ENCODE results near the gene CDT1.

CDT1 gene

DNA sequence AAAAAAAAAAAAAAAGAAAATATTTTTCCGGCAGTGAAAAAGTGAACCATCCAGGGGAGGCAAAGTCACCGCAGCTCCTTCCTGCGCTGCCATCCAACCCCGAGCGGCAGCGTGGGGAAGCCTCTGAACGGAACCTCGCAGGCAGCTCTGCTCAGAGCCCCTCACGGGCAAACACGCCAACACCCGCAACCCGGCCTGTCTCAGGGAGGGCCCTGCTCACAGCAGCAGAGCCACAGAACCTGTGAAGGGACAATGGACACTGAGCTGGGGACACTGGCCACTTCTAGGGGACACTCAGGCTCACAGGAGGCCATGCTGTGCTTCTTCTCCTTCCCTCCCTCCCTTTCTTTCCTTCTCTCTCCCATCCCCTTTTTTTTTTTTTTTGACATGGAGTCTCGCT lies 29.5 kb downstream of the CDT1 start:
- H3K9ac ChIP-seq = no peak overlapping the region

GRCh38 chr16:88834670-88835069 lies 31.1 kb downstream of the CDT1 start:
- H3K27me3 ChIP-seq (ENCODE audit: insufficient read depth, low read depth) = no peaks in the 10 kb centered on the region
- no peak overlapping the region for H3K27ac ChIP-seq
- H3K4me2 ChIP-seq = no peak overlapping the region
- H3K9ac ChIP-seq = no peak overlapping the region
- TF ChIP-seq, protein P1, sequence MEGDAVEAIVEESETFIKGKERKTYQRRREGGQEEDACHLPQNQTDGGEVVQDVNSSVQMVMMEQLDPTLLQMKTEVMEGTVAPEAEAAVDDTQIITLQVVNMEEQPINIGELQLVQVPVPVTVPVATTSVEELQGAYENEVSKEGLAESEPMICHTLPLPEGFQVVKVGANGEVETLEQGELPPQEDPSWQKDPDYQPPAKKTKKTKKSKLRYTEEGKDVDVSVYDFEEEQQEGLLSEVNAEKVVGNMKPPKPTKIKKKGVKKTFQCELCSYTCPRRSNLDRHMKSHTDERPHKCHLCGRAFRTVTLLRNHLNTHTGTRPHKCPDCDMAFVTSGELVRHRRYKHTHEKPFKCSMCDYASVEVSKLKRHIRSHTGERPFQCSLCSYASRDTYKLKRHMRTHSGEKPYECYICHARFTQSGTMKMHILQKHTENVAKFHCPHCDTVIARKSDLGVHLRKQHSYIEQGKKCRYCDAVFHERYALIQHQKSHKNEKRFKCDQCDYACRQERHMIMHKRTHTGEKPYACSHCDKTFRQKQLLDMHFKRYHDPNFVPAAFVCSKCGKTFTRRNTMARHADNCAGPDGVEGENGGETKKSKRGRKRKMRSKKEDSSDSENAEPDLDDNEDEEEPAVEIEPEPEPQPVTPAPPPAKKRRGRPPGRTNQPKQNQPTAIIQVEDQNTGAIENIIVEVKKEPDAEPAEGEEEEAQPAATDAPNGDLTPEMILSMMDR (conservative IDR thresholded peaks at IDR 0.05; ENCODE audit: low read depth, low read length) = no peak
- no peaks in the 10 kb centered on the region for H3K4me1 ChIP-seq (ENCODE audit: low read depth, poor library complexity, severe bottlenecking)
- H3K79me2 ChIP-seq (ENCODE audit: insufficient read depth, low read depth) = no peaks in the 10 kb centered on the region
- H3K36me3 ChIP-seq (ENCODE audit: insufficient read depth) = no peaks in the 10 kb centered on the region
- H4K20me1 ChIP-seq (ENCODE audit: insufficient read depth) = no peaks in the 10 kb centered on the region
- no peak overlapping the region for H3K4me3 ChIP-seq (IDR thresholded peaks at IDR 0.05; ENCODE audit: insufficient read depth, low read depth, low read length)
- no peak overlapping the region for H2AFZ ChIP-seq (ENCODE audit: low read depth)

More for the DNA sequence above, 29.5 kb downstream of the CDT1 start:
- H3K4me3 ChIP-seq (IDR thresholded peaks at IDR 0.05; ENCODE audit: insufficient read depth, low read depth, low read length) = no peak overlapping the region
- H3K4me1 ChIP-seq (ENCODE audit: low read depth, poor library complexity, severe bottlenecking) = no peaks in the 10 kb centered on the region
- H3K79me2 ChIP-seq (ENCODE audit: insufficient read depth, low read depth) = no peaks in the 10 kb centered on the region
- no peaks in the 10 kb centered on the region for H4K20me1 ChIP-seq (ENCODE audit: insufficient read depth)
- H3K27me3 ChIP-seq (ENCODE audit: insufficient read depth, low read depth) = no peaks in the 10 kb centered on the region
- H3K36me3 ChIP-seq (ENCODE audit: insufficient read depth) = no peaks in the 10 kb centered on the region
- no peak overlapping the region for H3K4me2 ChIP-seq
- no peak overlapping the region for H3K27ac ChIP-seq
- TF ChIP-seq, protein P1 (conservative IDR thresholded peaks at IDR 0.05; ENCODE audit: low read depth, low read length) = no peak
- no peak overlapping the region for H2AFZ ChIP-seq (ENCODE audit: low read depth)

DNA sequence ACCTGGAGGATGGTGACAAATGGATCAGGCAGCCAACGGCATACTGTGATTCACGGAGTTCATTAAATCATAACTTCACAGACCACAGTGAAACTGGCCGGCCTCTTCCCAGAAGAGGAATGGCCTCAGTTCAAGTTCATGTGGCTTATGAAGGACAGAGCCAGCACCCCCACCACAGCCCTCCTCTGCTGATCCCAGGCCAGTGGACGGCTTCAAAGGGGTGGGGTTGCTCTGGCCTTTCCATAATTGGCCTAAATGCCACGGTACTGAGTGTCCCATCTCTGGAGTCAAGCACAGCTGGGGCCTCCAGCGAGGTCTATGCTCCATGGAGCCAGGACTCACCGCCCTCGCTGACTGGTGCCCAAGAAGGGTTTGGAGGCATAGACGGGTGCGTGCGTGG lies 31.8 kb downstream of the CDT1 start:
- H3K36me3 ChIP-seq (ENCODE audit: insufficient read depth) = no peaks in the 10 kb centered on the region
- no peak overlapping the region for H3K4me2 ChIP-seq
- H3K27me3 ChIP-seq (ENCODE audit: insufficient read depth, low read depth) = no peaks in the 10 kb centered on the region
- H3K4me3 ChIP-seq (IDR thresholded peaks at IDR 0.05; ENCODE audit: insufficient read depth, low read depth, low read length) = no peak overlapping the region
- no peaks in the 10 kb centered on the region for H4K20me1 ChIP-seq (ENCODE audit: insufficient read depth)
- H3K9ac ChIP-seq = no peak overlapping the region
- H2AFZ ChIP-seq (ENCODE audit: low read depth) = no peak overlapping the region
- H3K27ac ChIP-seq = no peak overlapping the region
- no peaks in the 10 kb centered on the region for H3K79me2 ChIP-seq (ENCODE audit: insufficient read depth, low read depth)
- TF ChIP-seq, protein P1 (conservative IDR thresholded peaks at IDR 0.05; ENCODE audit: low read depth, low read length) = no peak
- H3K4me1 ChIP-seq (ENCODE audit: low read depth, poor library complexity, severe bottlenecking) = no peaks in the 10 kb centered on the region

- Histone ChIP-seq H3K4me2 (no peak overlapping the region), H3K27me3 (ENCODE audit: insufficient read depth, low read depth) (no peaks in the 10 kb centered on the region), H3K4me1 (ENCODE audit: low read depth, poor library complexity, severe bottlenecking) (no peaks in the 10 kb centered on the region), H3K79me2 (ENCODE audit: insufficient read depth, low read depth) (no peaks in the 10 kb centered on the region), H3K9ac (no peak overlapping the region), H2AFZ (ENCODE audit: low read depth) (no peak overlapping the region), H3K36me3 (ENCODE audit: insufficient read depth) (no peaks in the 10 kb centered on the region), H3K4me3 (IDR thresholded peaks at IDR 0.05; ENCODE audit: insufficient read depth, low read depth, low read length) (no peak overlapping the region), H4K20me1 (ENCODE audit: insufficient read depth) (no peaks in the 10 kb centered on the region), H3K27ac (no peak overlapping the region)
- TF ChIP-seq, protein P1 (conservative IDR thresholded peaks at IDR 0.05; ENCODE audit: low read depth, low read length) = no peak
Observed at GRCh38 chr16:88835818-88836217, 32.2 kb downstream of the CDT1 start.
